Epithelial cell of proximal tubule (primary cell): Measurements from ENCODE around the gene JAM3. TPM values are rescaled to one million over a fixed set of nuclear protein-coding genes. Genes with fewer than 3 reads are reported as not detected.

Source experiments
- DNase-seq: peaks from one replicate; pipeline ENCODE4 v3.0.0-alpha.2; 2011; ENCODE audit warnings: low read depth
- H3K4me3 ChIP-seq: 2 replicates; pipeline ENCODE4 v1.5.1; 2011; ENCODE audit warnings: low read depth, mild to moderate bottlenecking, low read length
- total RNA-seq: library from RNA; depleted of rRNA; stranded (reverse); fragments of >200 nt; gene quantifications from 2 replicates; pipeline ENCODE4 v1.2.3, GENCODE V29; 2015
- TF ChIP-seq, protein P1 (sequence below): conservative IDR thresholded peaks from 2 replicates; pipeline ENCODE4 v1.5.1; 2012; ENCODE audit warnings: low read depth, mild to moderate bottlenecking, low read length

Gene JAM3
- total RNA-seq, 1 donor from 2014 or later = 22.0 TPM

DNA sequence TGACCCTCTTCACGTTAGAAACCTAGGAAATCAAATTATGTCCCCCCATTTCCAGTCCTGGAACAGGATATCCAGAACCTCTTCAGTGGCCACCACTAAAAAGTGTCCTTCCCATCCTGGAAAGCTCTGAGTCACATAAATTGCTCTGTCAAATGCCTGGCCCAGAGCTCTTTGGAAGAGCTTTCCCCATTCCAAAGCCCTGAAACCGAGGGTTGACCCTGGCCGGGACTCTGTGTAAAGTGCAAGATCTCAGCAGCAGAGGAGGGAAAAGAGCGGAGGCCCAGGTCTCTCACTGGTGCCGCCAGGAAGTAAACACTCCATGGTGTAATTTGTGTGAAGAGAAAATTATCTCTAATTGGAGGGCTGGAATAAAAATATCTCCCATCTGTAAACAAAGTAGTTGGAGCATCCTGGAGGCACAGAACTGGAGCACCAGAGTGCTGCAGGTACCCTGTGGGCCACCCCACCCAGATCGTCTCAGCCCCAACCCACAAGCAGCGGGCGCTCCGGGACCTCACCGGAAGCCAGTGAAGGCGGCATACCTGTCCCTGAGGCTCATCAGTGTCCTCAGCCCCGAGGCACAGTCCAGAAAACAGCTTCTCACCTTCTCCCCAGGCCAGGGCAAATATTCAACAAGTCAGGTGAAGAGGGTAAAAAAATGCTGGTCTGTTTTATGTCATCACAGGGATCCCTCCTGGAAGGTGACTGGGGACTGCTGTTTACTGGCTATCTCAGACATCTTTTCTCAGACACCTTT lies 4.7 kb upstream of the JAM3 start:
- no peak for DNase-seq
- TF ChIP-seq, protein P1, sequence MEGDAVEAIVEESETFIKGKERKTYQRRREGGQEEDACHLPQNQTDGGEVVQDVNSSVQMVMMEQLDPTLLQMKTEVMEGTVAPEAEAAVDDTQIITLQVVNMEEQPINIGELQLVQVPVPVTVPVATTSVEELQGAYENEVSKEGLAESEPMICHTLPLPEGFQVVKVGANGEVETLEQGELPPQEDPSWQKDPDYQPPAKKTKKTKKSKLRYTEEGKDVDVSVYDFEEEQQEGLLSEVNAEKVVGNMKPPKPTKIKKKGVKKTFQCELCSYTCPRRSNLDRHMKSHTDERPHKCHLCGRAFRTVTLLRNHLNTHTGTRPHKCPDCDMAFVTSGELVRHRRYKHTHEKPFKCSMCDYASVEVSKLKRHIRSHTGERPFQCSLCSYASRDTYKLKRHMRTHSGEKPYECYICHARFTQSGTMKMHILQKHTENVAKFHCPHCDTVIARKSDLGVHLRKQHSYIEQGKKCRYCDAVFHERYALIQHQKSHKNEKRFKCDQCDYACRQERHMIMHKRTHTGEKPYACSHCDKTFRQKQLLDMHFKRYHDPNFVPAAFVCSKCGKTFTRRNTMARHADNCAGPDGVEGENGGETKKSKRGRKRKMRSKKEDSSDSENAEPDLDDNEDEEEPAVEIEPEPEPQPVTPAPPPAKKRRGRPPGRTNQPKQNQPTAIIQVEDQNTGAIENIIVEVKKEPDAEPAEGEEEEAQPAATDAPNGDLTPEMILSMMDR = no peak
- no peak overlapping the region for H3K4me3 ChIP-seq

DNA sequence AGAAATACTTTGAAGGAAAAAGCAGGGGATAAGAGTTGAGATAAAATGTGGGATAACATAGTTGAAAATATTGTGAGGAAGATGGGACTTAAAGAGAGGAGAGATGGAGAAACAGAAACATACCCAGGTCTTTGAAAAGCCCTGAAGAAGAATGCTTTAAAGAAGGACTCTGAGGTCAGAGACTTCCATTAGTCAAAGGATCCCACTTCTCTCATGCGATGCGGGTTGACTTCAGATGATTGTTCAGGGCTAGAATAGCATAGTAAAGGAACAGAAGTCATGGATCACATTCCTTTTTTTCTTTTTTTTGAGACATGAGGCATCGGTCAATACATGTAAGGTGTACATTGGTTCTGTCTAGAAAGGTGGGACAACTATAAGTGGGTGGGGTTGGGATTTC lies 3.5 kb upstream of the JAM3 start:
- no peak overlapping the region for H3K4me3 ChIP-seq
- TF ChIP-seq, protein P1 = no peak
- no peak for DNase-seq

DNA sequence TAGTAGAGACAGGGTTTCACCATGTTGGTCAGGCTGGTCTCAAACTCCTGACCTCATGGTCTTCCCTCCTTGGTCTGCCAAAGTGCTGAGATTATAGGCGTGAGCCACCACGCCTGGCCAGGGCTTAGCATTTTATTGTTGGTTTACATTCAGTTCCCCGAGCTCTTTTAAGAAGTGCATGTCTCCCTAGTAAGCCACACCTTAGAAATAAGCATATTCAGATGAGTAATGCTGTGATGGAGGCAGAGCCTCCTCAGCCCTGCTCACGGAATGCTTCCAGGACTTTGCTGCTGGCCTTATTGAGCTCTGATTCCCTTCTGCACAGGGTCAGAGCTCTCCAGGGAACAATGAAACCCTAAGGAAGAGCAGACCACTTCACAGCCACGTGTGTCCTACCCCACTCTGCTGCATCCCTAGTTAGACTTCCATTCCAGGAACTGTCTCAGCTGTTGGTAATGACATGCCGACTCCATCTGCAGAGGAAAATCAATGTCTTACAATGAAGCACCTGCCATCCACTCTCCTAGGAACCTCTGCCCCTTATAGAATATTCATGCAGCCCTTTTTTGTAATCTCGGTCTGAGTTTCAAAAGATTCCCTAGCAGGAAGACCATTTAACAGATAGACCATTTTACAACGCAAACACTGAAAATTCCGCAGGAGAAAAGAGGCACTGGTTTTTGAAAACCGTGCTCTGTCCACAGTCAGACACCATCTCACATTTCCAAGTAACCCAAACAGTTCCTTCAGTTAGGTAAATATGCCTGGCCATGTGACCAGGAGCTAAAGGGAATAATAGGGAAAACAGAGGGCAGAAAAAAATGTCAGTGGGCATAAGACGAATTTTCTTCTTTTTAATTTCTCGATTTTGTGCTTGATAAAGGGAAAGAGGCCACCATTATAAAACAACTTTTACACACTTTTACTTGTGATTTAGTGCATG lies 1.7 kb upstream of the JAM3 start:
- TF ChIP-seq, protein P1 = no peak
- no peak for DNase-seq
- no peak overlapping the region for H3K4me3 ChIP-seq

DNA sequence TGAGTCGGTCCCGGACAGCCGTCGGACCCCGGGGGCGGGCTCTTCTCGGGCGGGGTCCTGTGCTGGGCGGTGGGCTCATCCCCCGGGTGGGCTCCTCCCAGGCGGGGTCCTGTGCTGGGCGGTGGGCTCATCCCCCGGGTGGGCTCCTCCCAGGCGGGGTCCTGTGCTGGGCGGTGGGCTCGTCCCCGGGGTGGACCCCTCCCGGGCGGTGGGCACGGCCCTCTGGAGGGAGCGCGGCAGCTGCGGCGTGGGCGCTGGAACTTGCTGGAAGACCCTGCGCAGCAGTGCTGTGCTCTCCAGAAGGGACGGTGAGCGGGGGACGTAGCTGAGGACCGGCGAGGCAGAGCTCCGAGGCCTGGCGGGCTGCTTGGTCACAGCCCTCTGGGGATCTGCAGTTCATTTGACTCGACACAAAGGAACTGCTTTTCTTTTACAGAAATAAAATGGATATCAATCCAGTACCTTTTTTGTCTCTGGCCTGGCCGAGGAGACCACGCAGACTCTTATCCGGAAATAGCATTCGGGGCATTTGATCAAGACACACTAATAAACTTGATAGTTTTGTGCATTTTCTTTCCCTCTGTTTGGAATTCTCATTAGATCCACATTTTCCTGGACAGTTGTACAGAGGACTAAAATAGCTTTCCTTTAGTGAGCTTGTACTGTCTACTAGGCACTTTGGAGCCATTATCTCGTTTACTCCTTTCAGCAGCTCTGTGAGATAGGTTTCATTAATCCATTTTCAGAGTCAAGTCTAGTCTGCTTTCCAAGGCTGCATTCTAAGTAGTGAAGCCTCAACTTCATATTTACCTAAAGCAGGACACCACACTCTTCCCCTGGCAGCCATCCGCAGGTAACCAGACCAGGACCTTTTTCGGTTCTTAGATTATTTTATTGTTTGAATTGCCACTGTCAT lies 812 bp downstream of the JAM3 start:
- TF ChIP-seq, protein P1 = no peak
- peak overlapping the region; percentile 49 for H3K4me3 ChIP-seq
- no peak for DNase-seq

DNA sequence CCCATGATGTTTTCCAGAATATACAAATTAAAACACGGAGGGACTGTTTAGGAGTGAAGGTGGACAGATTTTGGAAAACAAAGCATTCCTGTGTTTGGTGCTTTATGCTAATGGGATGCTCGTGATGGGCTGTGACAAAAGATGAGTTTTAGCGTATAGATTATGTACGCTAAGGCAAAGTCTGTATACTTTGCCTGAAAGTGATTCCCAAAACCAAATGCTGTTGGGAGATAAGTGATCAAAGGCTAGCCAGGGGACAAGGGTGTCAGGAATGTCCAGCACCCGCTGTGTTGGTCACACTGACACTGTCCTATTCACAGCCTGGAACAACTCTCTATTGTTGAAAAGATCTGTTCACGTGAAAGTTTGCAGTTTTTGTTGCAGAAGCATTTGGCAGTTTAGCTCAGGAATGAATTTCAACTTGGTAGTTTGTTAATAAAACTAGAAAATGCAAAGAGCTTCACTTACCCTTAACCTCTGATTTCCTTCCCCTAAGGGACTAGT lies 1.5 kb downstream of the JAM3 start:
- TF ChIP-seq, protein P1 = no peak
- no peak overlapping the region for H3K4me3 ChIP-seq
- no peak for DNase-seq

DNA sequence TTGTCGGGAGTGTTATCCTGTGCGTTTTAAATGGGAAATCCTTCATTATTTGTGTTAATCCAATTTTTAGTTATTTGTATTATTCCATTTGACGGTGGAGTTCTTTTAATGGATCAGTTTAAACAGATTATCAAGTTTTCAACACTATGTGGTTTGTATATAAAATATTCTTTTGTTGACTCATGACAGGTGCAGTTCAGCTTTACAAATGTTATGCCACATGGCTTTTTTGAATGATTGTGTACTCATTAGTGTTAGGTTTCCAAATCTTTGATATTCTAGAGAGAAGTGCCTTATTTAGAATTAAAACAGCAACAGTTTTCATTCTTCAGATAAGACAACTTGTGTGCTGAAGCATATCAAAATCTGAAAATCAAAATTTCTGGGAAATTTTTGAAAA lies 2.4 kb downstream of the JAM3 start:
- TF ChIP-seq, protein P1 = no peak
- H3K4me3 ChIP-seq = no peak overlapping the region

More for the DNA sequence above, 2.4 kb downstream of the JAM3 start:
- DNase-seq = no peak
